H54 (cell line): ENCODE data around the gene AIRE.

Source experiments
- DNase-seq: peaks from one replicate; pipeline ENCODE4 v3.0.0; 2011; ENCODE audit warnings: low spot score, mixed read lengths; ENCODE audit not compliant: insufficient read length
- FAIRE-seq: peaks from 3 replicates; lab custom pipeline; 2011; peaks lifted over from hg19 to GRCh38; lab: Jason Lieb, UNC
- POLR2A ChIP-seq: IDR thresholded peaks from 2 replicates; pipeline ENCODE4 v1.6.1; 2011; ENCODE audit warnings: low read depth, mild to moderate bottlenecking, low read length

Gene AIRE

DNA sequence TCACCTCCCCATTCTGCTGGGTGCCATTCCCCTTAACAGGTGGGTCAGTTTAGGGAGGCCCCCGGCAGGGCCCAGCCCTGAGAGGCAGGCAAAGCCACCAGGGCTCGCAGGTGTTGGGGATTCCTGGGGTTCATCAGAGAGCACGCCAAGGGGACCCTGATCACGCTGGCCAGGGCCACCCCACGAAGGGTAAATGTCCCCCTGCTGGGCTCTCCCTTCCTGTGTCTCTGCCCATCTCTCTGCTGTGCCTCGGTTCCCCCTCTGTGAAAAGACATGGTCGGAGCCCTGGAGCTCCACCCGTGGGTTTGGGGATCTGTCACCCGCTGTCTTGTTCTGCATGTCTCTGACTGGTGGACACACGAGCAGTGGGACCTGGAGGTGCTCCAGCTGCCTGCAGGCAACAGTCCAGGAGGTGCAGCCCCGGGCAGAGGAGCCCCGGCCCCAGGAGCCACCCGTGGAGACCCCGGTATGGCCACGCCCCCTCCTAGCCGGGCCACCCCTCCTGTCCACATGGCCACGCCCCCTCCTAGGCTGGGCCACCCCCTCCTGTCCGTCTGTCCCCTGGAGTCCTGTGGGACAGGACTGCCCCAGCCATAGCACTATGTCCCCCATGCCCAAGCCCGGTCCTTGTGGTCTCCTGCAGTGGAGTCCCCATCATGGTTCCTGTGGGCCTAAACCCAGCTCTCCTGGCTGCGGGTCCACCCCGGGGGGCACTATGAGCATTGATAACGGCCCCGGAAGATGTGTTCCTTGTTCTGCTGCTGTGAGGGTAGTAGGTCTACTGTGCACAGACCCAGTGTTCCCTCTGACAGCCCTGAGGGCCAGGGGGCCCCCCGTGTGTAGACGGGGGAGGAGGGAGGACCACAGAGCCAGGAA lies 6.5 kb downstream of the AIRE start:
- FAIRE-seq (no peak), DNase-seq (no peak)
- TF ChIP-seq POLR2A, result no peak

DNA sequence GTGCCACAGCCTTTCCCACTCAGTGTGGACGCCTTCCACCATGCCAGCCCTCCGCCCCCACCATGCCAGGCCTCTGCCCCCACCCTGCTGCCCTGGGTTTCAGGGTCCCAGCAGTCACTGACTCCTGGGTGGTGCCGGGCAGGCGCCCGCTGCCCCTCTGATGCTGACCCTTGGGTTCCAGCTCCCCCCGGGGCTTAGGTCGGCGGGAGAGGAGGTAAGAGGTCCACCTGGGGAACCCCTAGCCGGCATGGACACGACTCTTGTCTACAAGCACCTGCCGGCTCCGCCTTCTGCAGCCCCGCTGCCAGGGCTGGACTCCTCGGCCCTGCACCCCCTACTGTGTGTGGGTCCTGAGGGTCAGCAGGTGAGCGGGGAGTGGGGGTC lies 7.1 kb downstream of the AIRE start:
- no peak for TF ChIP-seq POLR2A
- no peak for FAIRE-seq
- no peak for DNase-seq

DNA sequence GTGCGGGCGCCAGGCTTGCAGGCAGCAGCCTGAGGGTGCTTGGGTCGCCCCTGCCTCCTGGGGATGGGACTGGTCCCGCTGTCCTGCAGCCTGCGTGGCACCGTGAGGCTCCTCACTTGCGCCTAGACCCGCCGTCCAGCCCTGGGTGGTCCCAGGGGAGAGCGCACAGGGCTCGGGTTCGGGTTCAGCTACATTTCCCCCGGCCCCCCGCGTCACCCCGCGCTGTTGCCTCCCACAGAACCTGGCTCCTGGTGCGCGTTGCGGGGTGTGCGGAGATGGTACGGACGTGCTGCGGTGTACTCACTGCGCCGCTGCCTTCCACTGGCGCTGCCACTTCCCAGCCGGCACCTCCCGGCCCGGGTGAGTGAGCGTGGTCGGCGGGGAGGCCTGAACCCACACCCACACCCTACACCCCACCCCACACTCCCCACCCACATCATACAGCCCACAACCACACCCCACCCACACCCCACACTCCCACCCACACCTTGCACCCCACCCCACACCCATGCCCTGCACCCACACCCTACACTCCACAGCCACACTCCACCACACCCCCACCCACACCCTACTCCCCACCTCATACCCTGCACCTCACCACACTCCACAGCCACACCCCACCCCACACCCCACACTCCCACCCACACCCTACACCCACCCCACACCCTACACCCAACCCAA lies 8.0 kb downstream of the AIRE start:
- no peak for FAIRE-seq
- TF ChIP-seq POLR2A, result no peak
- no peak for DNase-seq

DNA sequence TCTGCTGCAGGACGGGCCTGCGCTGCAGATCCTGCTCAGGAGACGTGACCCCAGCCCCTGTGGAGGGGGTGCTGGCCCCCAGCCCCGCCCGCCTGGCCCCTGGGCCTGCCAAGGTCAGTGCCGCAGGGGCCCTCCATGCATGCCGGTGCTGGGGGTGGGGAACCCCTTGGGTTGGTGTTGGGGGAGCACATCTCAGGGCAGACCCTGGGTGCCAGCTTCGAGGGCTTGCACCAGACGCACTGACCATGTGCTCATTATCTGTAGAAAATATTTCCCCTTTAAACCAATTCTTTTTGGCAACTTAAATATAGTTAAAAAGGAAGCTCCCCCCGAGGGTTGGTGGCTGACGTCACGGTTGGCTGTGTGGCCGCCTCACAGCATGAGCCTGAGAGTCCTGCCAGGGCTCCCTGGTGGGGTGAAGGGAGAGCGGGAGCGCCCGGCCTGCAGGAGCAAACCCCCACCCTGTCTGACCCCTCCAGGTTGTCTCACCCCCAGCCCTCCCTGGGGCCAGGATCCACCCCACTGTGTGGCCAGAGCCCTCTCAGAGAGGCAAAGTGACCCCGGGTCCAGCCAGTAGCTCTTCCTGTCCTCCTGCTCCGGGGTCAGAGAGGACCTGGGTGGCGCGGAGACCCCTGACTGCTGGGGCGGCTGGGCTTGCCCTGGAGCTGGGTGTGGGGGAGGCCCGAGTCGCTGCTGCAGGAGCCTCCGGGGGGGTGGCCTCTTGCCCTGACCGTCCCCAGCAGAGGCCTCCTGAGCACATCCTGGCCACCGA lies 8.9 kb downstream of the AIRE start:
- DNase-seq, result peak; percentile 95
- no peak for FAIRE-seq
- no peak for TF ChIP-seq POLR2A

DNA sequence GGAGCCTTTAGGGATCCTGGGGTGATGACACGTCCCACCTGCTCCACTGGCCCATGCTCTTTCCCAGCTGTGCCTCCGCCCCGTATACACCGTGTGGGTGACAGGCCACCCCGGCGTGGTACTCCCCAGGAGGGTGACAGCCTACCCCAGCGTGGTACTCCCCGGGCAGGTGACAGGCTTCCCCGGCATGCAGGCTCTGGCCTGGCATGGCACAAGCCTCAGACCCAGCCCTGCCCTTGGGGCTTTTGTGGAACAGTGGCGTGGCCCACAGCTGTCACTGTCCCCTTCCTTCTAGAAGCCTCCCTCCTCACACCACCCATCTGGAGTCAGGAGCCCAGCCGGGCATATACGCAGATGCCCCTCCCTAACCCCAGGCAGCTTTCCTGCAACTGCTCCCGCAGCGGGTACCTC lies 9.5 kb downstream of the AIRE start:
- DNase-seq (no peak), FAIRE-seq (no peak)

DNA sequence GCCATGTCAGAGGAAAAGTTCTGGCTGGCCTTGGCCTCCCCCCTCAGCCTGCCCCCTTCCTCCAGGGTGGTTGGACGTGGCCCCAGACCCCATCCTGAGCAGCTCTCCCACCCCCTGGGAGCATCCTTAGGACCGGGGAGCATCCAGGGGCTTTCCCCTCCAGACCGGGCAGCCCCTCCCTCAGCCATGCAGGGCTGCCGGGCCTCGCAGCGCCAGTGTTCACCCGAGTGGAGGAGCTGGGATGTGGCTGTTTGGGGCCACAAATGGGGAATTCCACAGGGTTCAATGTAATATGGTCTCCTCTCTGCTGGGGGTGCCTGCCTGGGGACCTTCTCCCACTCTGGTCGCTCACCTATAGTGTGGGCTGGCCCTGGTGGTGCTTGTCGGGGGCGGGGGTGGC lies 10.0 kb downstream of the AIRE start:
- no peak for TF ChIP-seq POLR2A
- DNase-seq (no peak), FAIRE-seq (no peak)

More for the DNA sequence above, 9.5 kb downstream of the AIRE start:
- no peak for TF ChIP-seq POLR2A

DNA sequence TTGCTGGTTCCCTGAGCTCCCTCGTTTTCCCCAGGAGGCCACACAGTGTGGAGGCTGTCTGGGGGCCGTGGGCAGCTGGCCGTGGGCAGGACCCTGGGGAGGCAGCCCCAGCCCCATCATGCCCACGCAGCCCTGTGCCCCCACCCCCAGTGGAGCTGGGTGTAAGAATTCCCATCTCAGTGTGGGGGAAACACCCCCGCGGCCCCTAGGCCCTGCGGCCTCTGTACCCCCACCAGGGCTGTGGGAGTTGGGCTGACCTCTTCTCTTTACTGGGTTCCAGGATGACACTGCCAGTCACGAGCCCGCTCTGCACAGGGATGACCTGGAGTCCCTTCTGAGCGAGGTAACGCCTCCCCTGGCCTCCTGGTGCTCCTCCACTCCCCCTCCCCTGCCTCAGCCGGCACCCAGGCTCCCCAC lies 10.4 kb downstream of the AIRE start:
- FAIRE-seq (no peak), DNase-seq (no peak)
- TF ChIP-seq POLR2A, result no peak

DNA sequence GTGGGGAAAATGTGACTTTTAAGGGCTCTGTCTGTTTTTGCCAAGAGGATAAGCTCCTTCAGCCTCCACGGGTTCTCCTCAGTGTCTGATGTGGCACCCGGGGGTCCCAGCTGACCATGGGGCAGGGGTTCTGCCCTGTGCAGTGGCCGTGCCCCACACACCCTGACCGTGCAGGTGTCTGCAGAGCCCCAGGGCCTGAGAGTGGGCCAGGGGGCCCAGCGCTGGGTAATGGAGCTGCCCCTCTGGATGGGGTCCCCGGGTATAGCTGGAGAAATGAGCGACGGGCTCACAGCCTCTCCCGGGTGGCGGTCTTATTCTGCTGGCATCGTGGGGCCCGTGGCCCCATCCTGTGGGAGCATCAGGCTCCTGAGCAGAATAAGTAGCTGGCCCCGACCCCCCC lies 11.2 kb downstream of the AIRE start:
- TF ChIP-seq POLR2A, result no peak

DNA sequence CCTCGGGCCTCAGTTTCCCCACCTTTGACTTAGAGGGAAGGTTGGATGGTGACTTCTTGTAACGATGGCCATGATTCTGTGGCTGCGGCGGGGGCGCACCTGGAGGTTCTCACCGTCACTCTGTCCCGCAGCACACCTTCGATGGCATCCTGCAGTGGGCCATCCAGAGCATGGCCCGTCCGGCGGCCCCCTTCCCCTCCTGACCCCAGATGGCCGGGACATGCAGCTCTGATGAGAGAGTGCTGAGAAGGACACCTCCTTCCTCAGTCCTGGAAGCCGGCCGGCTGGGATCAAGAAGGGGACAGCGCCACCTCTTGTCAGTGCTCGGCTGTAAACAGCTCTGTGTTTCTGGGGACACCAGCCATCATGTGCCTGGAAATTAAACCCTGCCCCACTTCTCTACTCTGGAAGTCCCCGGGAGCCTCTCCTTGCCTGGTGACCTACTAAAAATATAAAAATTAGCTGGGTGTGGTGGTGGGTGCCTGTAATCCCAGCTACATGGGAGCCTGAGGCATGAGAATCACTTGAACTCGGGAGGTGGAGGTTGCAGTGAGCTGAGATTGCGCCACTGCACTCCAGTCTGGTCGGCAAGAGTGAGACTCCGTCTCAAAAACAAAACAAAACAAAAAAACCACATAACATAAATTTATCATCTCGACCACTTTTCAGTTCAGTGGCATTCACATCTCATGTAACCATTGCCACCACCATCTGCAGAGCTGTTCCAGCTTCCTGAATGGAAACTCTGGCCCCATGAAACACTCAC lies 12.0 kb downstream of the AIRE start:
- FAIRE-seq (no peak), DNase-seq (peak; percentile 99)

More for the DNA sequence above, 11.2 kb downstream of the AIRE start:
- no peak for DNase-seq
- no peak for FAIRE-seq

DNA sequence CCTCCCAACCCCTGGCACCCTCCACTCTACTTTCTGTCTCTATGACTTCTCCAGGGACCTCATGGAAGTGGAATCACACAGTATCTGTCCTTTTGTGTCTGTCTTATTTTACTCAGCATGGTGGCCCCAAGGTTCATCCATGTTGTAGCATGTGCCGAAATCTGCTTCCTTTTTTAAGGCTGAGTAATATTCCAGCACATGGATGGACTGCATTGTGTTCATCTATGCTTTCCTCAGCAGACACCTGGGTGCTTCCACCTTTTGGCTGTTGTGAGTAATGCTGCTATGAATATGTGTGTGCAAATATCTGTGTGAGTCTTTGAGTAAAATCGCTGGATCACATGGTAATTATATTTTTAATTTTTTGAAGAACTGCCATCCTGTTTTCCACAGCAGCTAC lies 12.6 kb downstream of the AIRE start:
- DNase-seq, result no peak
- FAIRE-seq, result no peak
- no peak for TF ChIP-seq POLR2A

More for the DNA sequence above, 12.0 kb downstream of the AIRE start:
- no peak for TF ChIP-seq POLR2A

DNA sequence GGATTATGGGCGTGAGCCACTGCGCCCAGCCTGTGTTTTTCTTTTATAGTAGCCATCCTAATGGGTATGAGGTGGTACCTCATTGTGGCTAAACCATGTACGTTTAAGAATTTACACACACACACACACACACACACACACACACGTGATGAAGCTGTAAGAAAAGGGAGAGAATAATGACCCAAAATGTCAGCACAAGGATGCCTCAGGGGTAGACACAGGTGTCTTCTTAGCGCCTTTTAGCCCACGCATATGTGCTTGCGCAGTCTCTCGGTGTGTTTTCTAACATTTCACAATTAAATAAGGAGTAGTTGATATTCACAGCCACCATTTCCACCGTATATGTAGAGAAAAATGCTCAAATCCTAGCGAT lies 13.4 kb downstream of the AIRE start:
- no peak for TF ChIP-seq POLR2A
- no peak for FAIRE-seq
- no peak for DNase-seq

DNA sequence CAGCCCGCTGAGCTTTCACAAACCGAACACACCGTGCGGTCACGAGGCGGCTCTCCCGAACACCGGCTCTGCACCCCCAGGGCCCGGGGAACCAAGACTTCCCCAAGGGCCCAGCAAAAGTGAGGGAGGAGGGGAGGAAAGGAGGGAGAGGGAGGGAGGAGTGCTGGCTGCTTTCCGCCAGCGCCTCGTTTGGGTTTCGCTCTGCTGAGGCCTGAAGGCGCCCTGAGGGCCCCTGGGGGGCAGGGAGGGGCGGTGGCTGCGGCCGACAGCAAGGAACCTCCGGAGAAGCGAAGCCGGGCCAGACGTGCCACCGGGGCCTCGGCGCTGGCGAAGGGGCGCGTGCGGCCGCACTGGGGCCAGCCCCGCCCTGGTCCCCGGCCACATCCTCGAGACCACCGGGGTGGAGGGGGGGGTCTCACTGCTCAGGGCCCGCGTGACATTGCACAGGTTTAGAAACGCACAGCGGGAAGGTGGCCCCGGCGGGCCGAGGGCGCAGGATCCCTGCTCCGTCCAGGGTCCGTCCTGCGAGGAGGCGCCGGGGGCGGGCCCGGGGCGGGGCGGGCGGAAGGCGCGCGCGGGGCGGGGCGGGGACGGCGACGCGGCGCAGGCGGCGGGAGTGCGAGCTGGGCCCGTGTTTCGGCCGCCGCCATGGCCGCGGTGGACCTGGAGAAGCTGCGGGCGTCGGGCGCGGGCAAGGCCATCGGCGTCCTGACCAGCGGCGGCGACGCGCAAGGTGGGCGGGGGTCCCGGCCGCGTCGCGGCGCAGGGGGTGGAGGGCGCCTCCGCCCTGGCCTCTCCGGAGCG lies 14.0 kb downstream of the AIRE start, which contains the start of gene PFKL:
Gene PFKL, plus strand, starts transcription at position 596 of the 804 bp plus-strand sequence. Its CDS starts 53 bp downstream, at position 649.
- TF ChIP-seq POLR2A, result peak; percentile 90
- peak; percentile 98 for DNase-seq
- no peak for FAIRE-seq
